H9 (cell line): ENCODE results near the gene FAM124A. TPM values are rescaled to one million over a fixed set of nuclear protein-coding genes. Genes with fewer than 3 reads are reported as not detected.

Source experiments
- DNase-seq: peaks from one replicate; pipeline ENCODE4 v3.0.0-alpha.2; 2017
- H2AFZ ChIP-seq: one replicate; pipeline ENCODE4 v1.6.1; 2013; ENCODE audit warnings: mild to moderate bottlenecking, low read length, control low read depth, moderate library complexity
- H2AK5ac ChIP-seq: 2 replicates; pipeline ENCODE4 v1.6.1; 2013; ENCODE audit warnings: low read length, control low read depth, mixed read lengths; ENCODE audit not compliant: insufficient read length
- H2BK120ac ChIP-seq: one replicate; pipeline ENCODE4 v1.6.1; 2013; ENCODE audit warnings: low read depth, mild to moderate bottlenecking, low read length, control low read depth, inconsistent platforms; ENCODE audit not compliant: poor library complexity, severe bottlenecking
- H2BK12ac ChIP-seq: 2 replicates; pipeline ENCODE4 v1.6.1; 2013; ENCODE audit warnings: low read length, control low read depth, mixed read lengths, low read depth; ENCODE audit not compliant: insufficient read length
- H2BK15ac ChIP-seq: 2 replicates; pipeline ENCODE4 v1.6.1; 2013; ENCODE audit warnings: low read depth, low read length, control low read depth
- H2BK20ac ChIP-seq: one replicate; pipeline ENCODE4 v1.6.1; 2013; ENCODE audit warnings: low read depth, mild to moderate bottlenecking, low read length, control low read depth, inconsistent platforms; ENCODE audit not compliant: poor library complexity, severe bottlenecking
- H2BK5ac ChIP-seq: 2 replicates; pipeline ENCODE4 v1.6.1; 2013; ENCODE audit warnings: low read length, control low read depth, mixed read lengths; ENCODE audit not compliant: insufficient read length
- H3K14ac ChIP-seq: 2 replicates; pipeline ENCODE4 v1.6.1; 2013; ENCODE audit warnings: low read length, control low read depth; ENCODE audit not compliant: insufficient read depth
- H3K18ac ChIP-seq: 2 replicates; pipeline ENCODE4 v1.6.1; 2013; ENCODE audit warnings: low read depth, mild to moderate bottlenecking, mixed read lengths, low read length, control low read depth; ENCODE audit not compliant: insufficient read length
- H3K23ac ChIP-seq: 2 replicates; pipeline ENCODE4 v1.6.1; 2013; ENCODE audit warnings: low read length, control low read depth, mixed read lengths, low read depth; ENCODE audit not compliant: insufficient read length
- H3K23me2 ChIP-seq: 2 replicates; pipeline ENCODE4 v1.6.1; 2013; ENCODE audit warnings: low read depth, mild to moderate bottlenecking, mixed read lengths, low read length, control low read depth; ENCODE audit not compliant: insufficient read length, poor library complexity, severe bottlenecking
- H3K27ac ChIP-seq: 2 replicates; pipeline ENCODE4 v1.5.1; 2013; ENCODE audit warnings: low read length, control low read depth, mixed read lengths, low read depth; ENCODE audit not compliant: insufficient read length
- H3K27me3 ChIP-seq: 2 replicates; pipeline ENCODE4 v1.6.1; 2013; ENCODE audit warnings: low read length, control low read depth, inconsistent platforms; ENCODE audit not compliant: insufficient read depth
- H3K4ac ChIP-seq: 2 replicates; pipeline ENCODE4 v1.6.1; 2013; ENCODE audit warnings: low read depth, mild to moderate bottlenecking, control low read depth, inconsistent platforms, low read length, moderate library complexity
- H3K4me1 ChIP-seq: 2 replicates; pipeline ENCODE4 v1.6.1; 2013; ENCODE audit warnings: low read length, control low read depth, inconsistent platforms; ENCODE audit not compliant: insufficient read depth
- H3K4me2 ChIP-seq: 2 replicates; pipeline ENCODE4 v1.6.1; 2013; ENCODE audit warnings: low read length, control low read depth, mixed read lengths; ENCODE audit not compliant: insufficient read length, insufficient read depth
- H3K56ac ChIP-seq: 2 replicates; pipeline ENCODE4 v1.6.1; 2013; ENCODE audit warnings: low read depth, mild to moderate bottlenecking, mixed read lengths, low read length, control low read depth; ENCODE audit not compliant: insufficient read length
- H3K79me1 ChIP-seq: 2 replicates; pipeline ENCODE4 v1.6.1; 2013; ENCODE audit warnings: low read depth, mild to moderate bottlenecking, moderate library complexity, low read length, control low read depth, inconsistent platforms; ENCODE audit not compliant: insufficient read depth, poor library complexity, severe bottlenecking
- H3K79me2 ChIP-seq: 2 replicates; pipeline ENCODE4 v1.6.1; 2013; ENCODE audit warnings: low read length, control low read depth, inconsistent platforms; ENCODE audit not compliant: insufficient read depth
- H3K9ac ChIP-seq: 2 replicates; pipeline ENCODE4 v1.6.1; 2013; ENCODE audit warnings: low read length, control low read depth, mixed read lengths; ENCODE audit not compliant: insufficient read length; ENCODE audit errors: extremely low read depth
- H3K9me3 ChIP-seq: one replicate; pipeline ENCODE4 v1.6.1; 2013; ENCODE audit warnings: low read depth, low read length, inconsistent platforms; ENCODE audit not compliant: control insufficient read depth
- H3T11ph ChIP-seq: one replicate; pipeline ENCODE4 v1.6.1; 2013; ENCODE audit warnings: mild to moderate bottlenecking, low read length, control low read depth, inconsistent platforms
- H4K20me1 ChIP-seq: one replicate; pipeline ENCODE4 v1.6.1; 2013; ENCODE audit not compliant: control insufficient read depth, insufficient read length, insufficient read depth
- H4K5ac ChIP-seq: 2 replicates; pipeline ENCODE4 v1.6.1; 2013; ENCODE audit warnings: low read depth, mild to moderate bottlenecking, mixed read lengths, low read length, control low read depth; ENCODE audit not compliant: insufficient read length
- H4K8ac ChIP-seq: replicated peaks from 2 replicates; pipeline ENCODE4 v1.6.1; 2013; ENCODE audit warnings: low read length, control low read depth, mixed read lengths, low read depth; ENCODE audit not compliant: insufficient read length
- H4K91ac ChIP-seq: 2 replicates; pipeline ENCODE4 v1.6.1; 2013; ENCODE audit warnings: low read depth, mild to moderate bottlenecking, moderate library complexity, mixed read lengths, low read length, control low read depth; ENCODE audit not compliant: insufficient read length
- H3K27ac Mint-ChIP-seq, 3 experiments: 2 replicates in 2 of 3; 3 replicates in 1 of 3; pipeline ENCODE4 v1.8.0; 2020 to 2021; ENCODE audit warnings: mixed read lengths in 3 of 3, mild to moderate bottlenecking in 1 of 3, moderate library complexity in 1 of 3
- H3K27me3 Mint-ChIP-seq: 2 replicates; pipeline ENCODE4 v1.8.0; 2021; ENCODE audit warnings: low read depth, mild to moderate bottlenecking, moderate library complexity, mixed read lengths
- H3K36me3 Mint-ChIP-seq, 3 experiments: 2 replicates in 2 of 3; 3 replicates in 1 of 3; pipeline ENCODE4 v1.8.0; 2020 to 2021; ENCODE audit warnings: low read depth in 3 of 3, mixed read lengths in 3 of 3; ENCODE audit not compliant: insufficient read depth in 1 of 3
- H3K4me1 Mint-ChIP-seq, 2 experiments: 2 replicates each; pipeline ENCODE4 v1.8.0; 2020; ENCODE audit warnings: mixed read lengths in 2 of 2
- H3K4me3 Mint-ChIP-seq, 2 experiments: 2 replicates in 1 of 2; 3 replicates in 1 of 2; pipeline ENCODE4 v1.8.0; 2020 to 2021; ENCODE audit warnings: mild to moderate bottlenecking in 2 of 2, mixed read lengths in 2 of 2, moderate library complexity in 1 of 2
- H3K9me3 Mint-ChIP-seq, 2 experiments: 2 replicates in 1 of 2; 3 replicates in 1 of 2; pipeline ENCODE4 v1.8.0; 2020; ENCODE audit warnings: mild to moderate bottlenecking in 2 of 2, mixed read lengths in 2 of 2, moderate library complexity in 1 of 2
- WGBS: extraction: QIAGEN DNeasy Blood & Tissue Kit; methylation state at CpG from one replicate; pipeline ENCODE4 v1.1.7; 2013; ENCODE audit warnings: missing lambda C conversion rate, low lambda C conversion rate, mixed read lengths; ENCODE audit not compliant: insufficient read length; ENCODE audit errors: extremely low coverage; 5-methylcytosine and 5-hydroxymethylcytosine counted together
- total RNA-seq: library from RNA; stranded (reverse); gene quantifications from 2 replicates; pipeline ENCODE4 v1.2.1, GENCODE V29; 2021
- TF ChIP-seq, protein P1 (sequence below): fragments of 200-600 bp; sonication (generic); conservative IDR thresholded peaks from 3 replicates; pipeline ENCODE4 v1.8.0; 2021; ENCODE audit warnings: antibody characterized with exemption, mild to moderate bottlenecking

FAM124A gene
- total RNA-seq, 1 experiment from 2014 or later: 41.9 TPM

- Mint-ChIP-seq H3K9me3 (no peaks in the 10 kb centered on the region), H3K36me3 (peaks cover 10 to 49% (median 24%) of the 10 kb centered on the region in 3 experiments; a peak in 6 of 7 replicates), H3K4me1 (peaks cover 41 to 44% of the 10 kb centered on the region in 2 experiments), H3K4me3 (no peak overlapping the region), H3K27me3 (no peaks in the 10 kb centered on the region), H3K27ac (peak overlapping the region in 2 of 3 experiments; percentile 16 to 79; a peak in 3 of 7 replicates)
- H2BK120ac ChIP-seq: no peak overlapping the region
- no peak overlapping the region for H3T11ph ChIP-seq
- H3K9me3 ChIP-seq: no peaks in the 10 kb centered on the region
- H2AK5ac ChIP-seq: no peak overlapping the region
- H3K23me2 ChIP-seq: no peaks in the 10 kb centered on the region
- no peak overlapping the region for H3K9ac ChIP-seq
- H4K5ac ChIP-seq: no peak overlapping the region
- H3K79me1 ChIP-seq: peaks cover 10% of the 10 kb centered on the region
- no peak overlapping the region for H3K27ac ChIP-seq
- H2BK5ac ChIP-seq: no peak overlapping the region
- H3K56ac ChIP-seq: no peak overlapping the region
- no peak overlapping the region for H4K8ac ChIP-seq
- H2BK20ac ChIP-seq: no peak overlapping the region
- no peak overlapping the region for H2BK15ac ChIP-seq
- peaks cover 12% of the 10 kb centered on the region; the same call in 1 of the 2 replicates for H3K4me1 ChIP-seq
- H4K91ac ChIP-seq: no peak overlapping the region
- no CpG with 5 or more reads among the region's 6 CpGs for WGBS
- no peak overlapping the region for H3K4ac ChIP-seq
- TF ChIP-seq, protein P1, sequence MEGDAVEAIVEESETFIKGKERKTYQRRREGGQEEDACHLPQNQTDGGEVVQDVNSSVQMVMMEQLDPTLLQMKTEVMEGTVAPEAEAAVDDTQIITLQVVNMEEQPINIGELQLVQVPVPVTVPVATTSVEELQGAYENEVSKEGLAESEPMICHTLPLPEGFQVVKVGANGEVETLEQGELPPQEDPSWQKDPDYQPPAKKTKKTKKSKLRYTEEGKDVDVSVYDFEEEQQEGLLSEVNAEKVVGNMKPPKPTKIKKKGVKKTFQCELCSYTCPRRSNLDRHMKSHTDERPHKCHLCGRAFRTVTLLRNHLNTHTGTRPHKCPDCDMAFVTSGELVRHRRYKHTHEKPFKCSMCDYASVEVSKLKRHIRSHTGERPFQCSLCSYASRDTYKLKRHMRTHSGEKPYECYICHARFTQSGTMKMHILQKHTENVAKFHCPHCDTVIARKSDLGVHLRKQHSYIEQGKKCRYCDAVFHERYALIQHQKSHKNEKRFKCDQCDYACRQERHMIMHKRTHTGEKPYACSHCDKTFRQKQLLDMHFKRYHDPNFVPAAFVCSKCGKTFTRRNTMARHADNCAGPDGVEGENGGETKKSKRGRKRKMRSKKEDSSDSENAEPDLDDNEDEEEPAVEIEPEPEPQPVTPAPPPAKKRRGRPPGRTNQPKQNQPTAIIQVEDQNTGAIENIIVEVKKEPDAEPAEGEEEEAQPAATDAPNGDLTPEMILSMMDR: no peak
- H3K27me3 ChIP-seq: no peaks in the 10 kb centered on the region
- peak; percentile 27 for DNase-seq
- H3K14ac ChIP-seq: no peak overlapping the region
- H3K18ac ChIP-seq: no peak overlapping the region
- H3K4me2 ChIP-seq: no peak overlapping the region
- no peak overlapping the region for H2BK12ac ChIP-seq
- no peaks in the 10 kb centered on the region for H4K20me1 ChIP-seq
- H3K23ac ChIP-seq: no peak overlapping the region
- no peaks in the 10 kb centered on the region; the same call in 1 of the 2 replicates for H3K79me2 ChIP-seq
- no peak overlapping the region for H2AFZ ChIP-seq
These were observed 45.4 kb downstream of the FAM124A start for GRCh38 chr13:51267622-51268021.
